ENCODE results near the gene CEACAM18.
A peak's percentile ranks its signal among the peaks of the same experiment; 100 is the strongest.
"Not testable (repeated sequence)": the region's sequence is repeated elsewhere in the genome, so short reads cannot be mapped to it uniquely, and the experiment has no call there.

CEACAM18 gene
- total RNA-seq = 0 reads per million in 2 donors

- no peak for DNase-seq
These were observed at the start of gene CEACAM18 for GRCh38 chr19:51478381-51479234. TSS of gene CEACAM18 (plus strand) at chr19:51478539.

GRCh38 chr19:51430221-51430620 is 48.1 kb upstream of the CEACAM18 start:
- no peak for DNase-seq

GRCh38 chr19:51431124-51431523 is 47.2 kb upstream of the CEACAM18 start:
- DNase-seq = no peak

- no peak for DNase-seq
These were observed 45.3 kb upstream of the CEACAM18 start for GRCh38 chr19:51433043-51433442.

GRCh38 chr19:51434456-51434855 is 43.9 kb upstream of the CEACAM18 start:
- no peak for DNase-seq

GRCh38 chr19:51439021-51439465 is 39.3 kb upstream of the CEACAM18 start:
- DNase-seq = no peak

- DNase-seq = no peak
These were observed 38.3 kb upstream of the CEACAM18 start for GRCh38 chr19:51440052-51440451.

GRCh38 chr19:51440846-51441409 is 37.4 kb upstream of the CEACAM18 start:
- peak; percentile 28 for DNase-seq

GRCh38 chr19:51441410-51442390 is 36.6 kb upstream of the CEACAM18 start:
- peak; percentile 13 for DNase-seq

GRCh38 chr19:51447510-51447909 is 30.8 kb upstream of the CEACAM18 start:
- DNase-seq = not testable (repeated sequence)

- no peak for DNase-seq
These were observed 30.3 kb upstream of the CEACAM18 start for GRCh38 chr19:51448011-51448410.

GRCh38 chr19:51448411-51449016 is 29.8 kb upstream of the CEACAM18 start:
- no peak for DNase-seq

- DNase-seq = no peak
These were observed 27.5 kb upstream of the CEACAM18 start for GRCh38 chr19:51450730-51451307.

GRCh38 chr19:51456541-51457290 is 21.6 kb upstream of the CEACAM18 start:
- no peak for DNase-seq

- DNase-seq = no peak
These were observed 20.9 kb upstream of the CEACAM18 start for GRCh38 chr19:51457351-51458013.

- no peak for DNase-seq
These were observed 20.2 kb upstream of the CEACAM18 start, which contains the start of gene SIGLEC8 for GRCh38 chr19:51458051-51458645. TSS of gene SIGLEC8 (minus strand) at chr19:51458454. CDS start at chr19:51458387, 67 bp downstream.

- DNase-seq = no peak
These were observed 19.3 kb upstream of the CEACAM18 start for GRCh38 chr19:51458899-51459505.

GRCh38 chr19:51460164-51460992 is 18.0 kb upstream of the CEACAM18 start:
- DNase-seq = no peak

GRCh38 chr19:51461723-51462161 is 16.6 kb upstream of the CEACAM18 start:
- no peak for DNase-seq

Measured in activated gamma-delta T cell (primary cell).